ENCODE measurements around the gene CYP1A2.

CYP1A2 gene

DNA sequence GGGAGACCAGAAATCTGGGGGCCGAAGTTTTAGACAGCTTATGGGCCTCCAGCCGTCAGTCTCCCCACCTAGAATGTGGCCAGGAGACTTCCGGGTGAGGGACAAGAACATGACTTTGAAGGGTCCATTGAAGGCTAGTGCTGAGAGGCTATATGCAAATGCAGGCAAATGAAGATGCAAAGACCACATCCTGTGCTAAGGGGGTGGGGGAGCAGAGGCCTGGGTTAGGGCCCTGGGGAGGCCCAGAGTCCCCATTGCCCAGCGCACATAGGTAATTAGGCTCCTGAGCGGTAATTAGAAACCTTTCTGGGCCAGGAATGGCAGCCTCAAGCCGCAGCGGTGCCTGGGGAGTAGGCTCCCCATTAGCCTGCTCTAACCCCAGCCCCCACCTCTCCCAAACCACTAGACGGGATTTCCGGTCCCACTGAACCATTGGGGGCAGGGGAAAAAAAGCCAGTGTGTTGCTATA lies 40.1 kb downstream of the CYP1A2 start:
- DNase-seq (ENCODE audit: low read depth in 2 of 2), result no peak

DNA sequence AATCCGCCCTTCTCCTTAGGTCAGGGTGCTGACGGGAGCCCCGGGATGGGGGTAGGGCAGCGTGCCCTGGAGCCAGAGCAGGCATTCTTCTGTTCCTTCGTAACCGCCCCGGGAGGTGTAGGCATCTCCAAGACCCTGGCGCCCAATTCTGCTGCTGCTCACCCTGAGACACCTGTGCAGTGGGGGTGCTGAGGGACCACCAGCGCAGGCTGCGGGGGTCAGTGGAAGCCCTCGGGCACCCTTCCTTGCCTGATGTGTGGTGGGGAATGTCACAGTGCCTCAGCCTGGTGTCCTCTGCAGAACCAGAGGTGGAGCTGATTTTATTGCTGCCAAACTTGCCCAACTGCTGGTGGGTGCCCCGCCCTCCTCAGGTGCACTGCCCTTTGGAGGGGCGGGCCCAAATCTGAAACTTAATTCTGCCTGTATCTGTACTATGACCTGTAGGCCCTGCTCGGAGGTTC lies 40.6 kb downstream of the CYP1A2 start:
- DNase-seq (ENCODE audit: low read depth in 2 of 2), result no peak

DNA sequence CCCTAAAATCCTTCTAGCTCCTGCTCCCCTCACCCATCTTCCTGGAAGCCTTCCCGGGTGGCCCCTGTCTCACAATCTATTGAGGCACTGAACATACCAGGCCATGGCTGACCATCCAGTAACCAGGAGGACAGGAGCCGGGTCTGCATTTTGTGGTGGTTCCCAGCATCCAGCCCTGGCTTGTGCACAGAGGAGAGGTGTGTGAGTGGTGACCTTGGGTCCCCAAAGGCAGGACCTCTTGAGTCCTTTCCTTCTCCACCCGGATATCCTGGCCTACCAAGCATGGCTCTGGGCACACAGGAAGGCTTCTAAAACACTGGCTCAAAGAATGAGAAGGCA lies 41.1 kb downstream of the CYP1A2 start:
- no peak for DNase-seq (ENCODE audit: low read depth in 2 of 2)

DNA sequence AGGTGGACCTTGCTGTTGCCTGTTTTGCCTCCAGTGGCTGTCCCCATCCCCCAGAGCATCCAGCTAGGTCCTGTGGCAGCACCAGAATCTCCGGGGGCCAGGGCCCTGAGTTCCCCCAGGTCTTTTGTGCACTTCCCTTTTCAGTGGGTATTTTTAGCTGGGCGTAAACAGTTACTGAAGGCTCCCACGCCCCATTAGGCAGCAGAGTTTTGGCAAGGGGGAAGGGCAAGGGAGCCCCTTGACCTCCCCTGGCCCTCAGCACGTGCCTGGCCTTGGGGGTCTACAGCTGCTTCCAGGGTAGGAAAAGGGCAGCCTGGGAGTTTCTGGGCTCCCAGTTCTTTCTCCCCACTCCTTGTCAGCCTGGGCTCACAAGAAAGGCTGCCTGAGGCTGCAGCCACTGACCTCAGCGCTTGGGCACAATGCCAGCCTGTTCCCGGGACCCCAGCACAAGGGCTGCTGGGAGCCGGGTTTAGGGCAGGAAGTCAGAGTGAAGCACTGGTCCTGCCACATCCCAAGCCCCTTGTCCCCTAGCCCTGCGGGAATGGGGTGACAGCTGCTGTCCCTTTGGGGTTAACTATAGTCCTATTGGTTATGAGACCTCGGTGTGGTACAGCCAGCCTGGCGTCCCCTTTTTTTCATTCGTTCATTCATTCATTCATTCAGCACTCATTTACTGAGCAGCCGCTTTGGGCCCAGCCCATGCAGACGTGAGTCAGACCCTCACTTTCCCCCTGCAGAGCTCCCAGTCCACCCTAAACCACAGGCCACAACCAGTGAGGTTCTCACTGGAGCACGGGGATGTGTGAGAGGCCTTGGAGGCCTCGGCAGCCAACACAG lies 41.7 kb downstream of the CYP1A2 start:
- no peak for DNase-seq (ENCODE audit: low read depth in 2 of 2)

DNA sequence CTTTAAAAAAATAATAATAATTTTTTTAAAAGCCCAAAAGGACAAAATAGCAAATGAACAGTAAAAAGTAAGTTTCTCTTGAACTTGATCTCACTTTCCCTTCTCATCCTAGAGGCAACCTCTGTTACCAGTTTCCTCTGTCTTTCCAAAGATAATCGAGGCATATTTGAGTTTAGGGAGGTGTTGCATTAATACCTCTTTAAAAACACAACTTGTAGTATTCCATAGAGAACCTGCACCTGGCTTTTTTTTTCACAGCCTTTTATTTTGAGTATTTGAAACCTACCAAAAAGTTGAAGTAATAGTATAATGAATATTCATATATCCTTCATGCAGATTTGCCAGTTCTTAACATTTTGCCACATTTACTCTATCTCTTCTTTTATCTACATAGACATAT lies 42.4 kb downstream of the CYP1A2 start:
- DNase-seq (ENCODE audit: low read depth in 2 of 2), result no peak

DNA sequence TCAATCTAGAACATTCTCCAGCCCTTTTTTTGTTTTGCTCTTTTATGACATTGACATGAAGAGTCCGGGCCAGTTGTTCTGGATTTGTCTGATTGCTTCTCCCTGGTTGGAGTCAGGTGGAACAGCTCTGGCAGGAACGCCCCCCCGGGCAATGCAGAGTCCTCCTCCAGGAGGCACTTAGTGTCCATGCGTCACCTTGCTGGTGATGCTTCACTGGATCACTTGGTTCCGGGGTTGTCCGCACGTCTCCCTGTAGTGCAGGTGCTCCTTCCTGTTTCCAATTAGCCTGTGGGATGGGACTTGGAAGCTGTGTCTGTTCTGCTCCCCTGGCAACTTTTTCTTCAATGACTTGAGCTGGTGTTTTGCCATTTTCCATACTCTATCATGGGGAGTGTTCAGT lies 43.0 kb downstream of the CYP1A2 start:
- no peak for DNase-seq (ENCODE audit: low read depth in 2 of 2)

DNA sequence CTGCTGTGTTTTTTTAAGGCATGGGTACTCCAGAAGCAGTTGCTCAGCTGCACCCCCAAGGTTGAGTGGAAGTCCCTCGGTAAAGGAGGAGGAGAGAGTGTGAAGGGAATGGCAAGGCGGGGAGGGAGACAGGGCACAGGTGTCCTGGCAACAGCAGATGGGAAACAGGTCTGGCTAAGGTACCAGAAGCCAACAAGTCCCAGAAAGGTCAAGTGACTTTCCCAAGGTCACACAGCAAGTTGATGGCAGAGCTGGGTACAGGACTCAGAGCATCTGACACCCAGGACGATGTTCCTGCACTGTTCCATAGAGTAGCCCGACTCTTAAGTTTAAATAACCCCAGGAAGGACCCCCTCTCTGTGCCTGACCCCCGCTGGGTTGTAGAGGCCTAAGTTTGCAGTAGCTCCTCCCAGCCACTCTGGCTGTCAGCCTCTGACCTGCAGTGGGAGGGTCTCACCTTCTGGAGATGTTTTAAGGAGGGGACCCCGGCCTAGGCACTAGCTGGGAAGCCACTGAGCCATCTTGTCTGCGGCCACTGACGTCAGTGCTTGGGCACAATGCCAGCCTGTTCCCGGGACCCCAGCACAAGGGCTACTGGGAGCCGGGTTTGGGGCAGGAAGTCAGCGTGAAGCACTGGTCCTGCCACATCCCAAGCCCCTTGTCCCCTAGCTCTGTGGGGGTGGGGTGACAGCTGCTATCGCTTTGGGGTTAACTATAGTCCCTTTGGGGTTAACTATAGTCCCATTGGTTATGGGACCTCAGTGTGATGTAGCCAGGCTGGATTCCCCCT lies 43.8 kb downstream of the CYP1A2 start:
- no peak for DNase-seq (ENCODE audit: low read depth in 2 of 2)

DNA sequence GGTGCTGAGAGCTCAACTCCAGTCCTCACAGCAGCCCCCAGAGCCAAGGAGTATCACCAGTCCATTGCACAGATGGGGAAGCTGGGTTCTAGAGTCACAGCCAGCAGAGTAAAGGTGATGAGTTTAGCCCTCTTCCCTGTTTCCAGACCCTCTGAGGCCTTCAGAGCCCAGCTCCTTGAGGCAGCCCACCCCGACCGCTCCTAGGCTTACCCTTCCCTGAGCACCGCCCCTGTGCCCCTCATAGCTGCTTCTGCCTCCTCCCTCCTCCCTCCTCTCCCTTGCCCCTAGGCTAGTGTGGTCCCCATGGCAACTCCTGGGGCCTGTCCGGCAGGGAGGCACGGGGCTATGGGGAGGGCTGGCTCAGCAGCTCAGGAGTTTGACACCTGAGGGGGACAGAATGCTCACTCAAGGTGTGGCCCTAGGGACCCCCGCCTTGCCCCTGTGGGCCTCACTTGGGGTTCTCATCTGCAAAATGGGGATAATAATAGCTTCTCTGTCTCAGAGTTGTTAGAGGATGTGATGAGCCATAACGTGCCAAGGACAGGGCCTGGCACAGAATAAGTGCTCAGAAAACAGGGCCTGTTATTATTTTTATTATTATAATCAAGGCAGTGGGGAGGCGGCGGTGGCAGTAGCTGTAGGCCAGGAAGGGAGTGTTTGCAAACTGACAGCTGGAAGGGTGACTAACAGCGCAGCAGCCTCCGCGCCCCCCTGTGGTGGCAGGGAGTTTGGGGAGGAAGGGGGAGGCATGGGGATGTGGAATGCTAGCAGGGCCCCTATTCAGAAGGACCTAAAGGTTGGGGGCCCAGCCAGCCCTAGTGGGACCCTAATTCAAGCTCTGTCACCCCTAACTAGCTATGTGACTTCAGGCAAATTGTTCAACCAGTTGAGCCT lies 44.7 kb downstream of the CYP1A2 start:
- peak; percentile 61 for DNase-seq (ENCODE audit: low read depth in 2 of 2)

DNA sequence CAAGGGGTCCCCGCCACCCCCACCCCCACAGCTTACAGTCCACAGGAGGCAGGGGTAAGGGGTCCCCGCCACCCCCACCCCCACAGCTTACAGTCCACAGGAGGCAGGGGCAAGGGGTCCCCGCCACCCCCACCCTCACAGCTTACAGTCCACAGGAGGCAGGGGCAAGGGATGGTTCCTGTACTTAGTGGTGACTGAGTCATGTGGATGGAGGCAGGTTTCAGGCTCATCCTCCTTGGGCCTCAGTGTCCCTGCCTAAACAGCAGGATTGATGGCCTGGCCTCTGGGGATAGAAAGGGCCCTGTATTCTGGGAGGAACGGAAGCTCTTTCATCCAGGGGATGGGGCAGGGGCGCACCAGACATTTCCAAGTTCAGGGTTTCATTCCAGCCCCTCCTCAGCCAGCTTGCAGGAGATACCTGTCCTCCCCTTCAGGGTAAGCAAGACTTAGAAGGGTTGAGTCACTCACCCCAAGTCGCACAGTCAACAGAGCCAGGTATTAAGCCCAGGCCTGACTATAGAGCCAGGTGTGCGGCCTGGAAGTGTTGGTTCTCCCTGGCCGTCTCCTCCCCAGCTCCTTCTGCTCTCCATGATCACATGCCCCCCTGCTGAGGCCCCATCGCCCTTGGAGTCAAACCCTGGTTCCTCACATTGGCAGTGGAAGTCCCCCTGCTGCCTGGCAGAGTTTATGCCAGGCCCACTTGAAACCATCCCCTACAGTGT lies 45.8 kb downstream of the CYP1A2 start:
- no peak for DNase-seq (ENCODE audit: low read depth in 2 of 2)

DNA sequence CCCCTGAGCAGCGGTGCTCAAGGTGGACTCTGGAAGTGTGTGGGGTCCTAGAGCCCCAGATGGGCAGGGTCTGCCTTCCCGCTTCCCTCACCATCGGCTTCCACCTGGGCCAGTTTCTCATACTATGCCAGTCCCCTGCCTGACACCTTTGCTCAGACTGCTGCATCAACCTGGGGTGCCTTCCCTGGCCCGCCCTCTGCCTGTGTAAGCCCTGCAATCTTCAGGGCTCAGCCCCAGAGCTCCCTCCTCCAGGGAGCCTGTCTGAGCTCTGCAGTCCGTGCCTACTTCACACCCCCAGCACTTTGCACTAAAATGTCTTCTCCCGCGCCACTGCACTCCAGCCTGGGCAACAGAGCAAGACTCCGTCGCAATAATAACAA lies 46.3 kb downstream of the CYP1A2 start:
- DNase-seq (ENCODE audit: low read depth in 2 of 2), result no peak

DNA sequence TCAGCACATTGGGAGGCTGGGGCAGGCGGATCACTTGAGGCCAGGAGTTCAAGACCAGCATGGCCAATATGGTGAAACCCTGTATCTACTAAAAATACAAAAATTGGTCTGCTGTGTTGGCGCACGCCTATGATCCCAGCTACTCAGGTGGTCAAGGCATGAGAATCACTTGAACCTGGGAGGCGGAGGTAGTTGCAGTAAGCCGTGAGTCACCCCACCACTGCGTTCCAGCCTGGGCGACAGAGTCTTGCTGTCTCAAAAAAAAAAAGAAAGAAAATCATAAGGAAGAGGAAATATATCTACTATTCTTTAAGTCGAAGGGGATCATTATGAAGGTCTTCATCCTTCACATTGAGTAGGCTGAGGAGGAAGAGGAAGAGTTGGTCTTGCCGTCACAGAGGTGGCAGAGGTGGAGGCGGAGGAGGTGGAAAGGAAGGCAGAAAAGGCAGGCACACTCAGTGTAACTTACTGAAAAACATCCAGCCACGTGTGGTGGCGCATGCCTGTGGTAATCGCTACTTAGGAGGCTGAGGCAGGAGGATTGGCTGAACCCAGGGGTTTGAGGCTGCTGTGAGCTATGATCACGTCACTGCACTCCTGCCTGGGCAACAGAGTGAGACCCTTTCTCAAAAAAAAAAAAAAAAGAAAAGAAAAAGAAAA lies 47.5 kb downstream of the CYP1A2 start:
- no peak for DNase-seq (ENCODE audit: low read depth in 2 of 2)

DNA sequence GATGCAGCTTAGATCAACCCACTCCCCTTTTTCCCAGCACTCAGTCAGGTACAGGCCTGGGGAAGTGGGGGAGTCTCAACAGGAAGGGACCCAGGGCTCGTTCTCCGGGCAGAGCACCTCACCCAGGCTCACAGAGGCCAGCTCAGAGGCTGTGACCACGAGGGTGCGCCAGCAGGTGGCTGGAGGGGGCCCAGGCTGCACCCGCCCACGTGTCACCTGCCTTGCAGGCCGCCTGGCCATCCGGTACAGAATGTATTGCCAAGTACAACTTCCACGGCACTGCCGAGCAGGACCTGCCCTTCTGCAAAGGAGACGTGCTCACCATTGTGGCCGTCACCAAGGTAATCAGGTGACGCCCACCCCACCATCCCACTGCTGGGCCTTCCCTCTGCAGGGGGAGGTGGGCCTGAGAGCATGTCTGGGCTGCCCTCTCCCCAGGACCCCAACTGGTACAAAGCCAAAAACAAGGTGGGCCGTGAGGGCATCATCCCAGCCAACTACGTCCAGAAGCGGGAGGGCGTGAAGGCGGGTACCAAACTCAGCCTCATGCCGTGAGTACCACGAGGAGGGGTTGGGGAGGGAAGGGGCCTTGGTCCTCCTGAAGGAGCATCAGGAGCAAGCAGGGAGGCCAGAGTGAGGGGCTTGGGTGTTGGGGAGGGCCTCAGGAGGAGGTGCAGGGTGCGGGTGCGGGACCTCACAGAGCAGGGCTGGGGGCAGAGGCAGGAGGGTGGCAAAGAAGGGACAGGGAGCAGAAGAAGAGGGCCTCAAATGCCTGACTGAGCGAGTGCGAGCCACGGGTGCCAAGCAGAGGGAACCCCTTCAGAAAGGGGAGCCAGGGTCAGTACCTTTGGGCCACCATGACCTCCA lies 50.0 kb downstream of the CYP1A2 start:
- no peak for DNase-seq (ENCODE audit: low read depth in 2 of 2)

DNA sequence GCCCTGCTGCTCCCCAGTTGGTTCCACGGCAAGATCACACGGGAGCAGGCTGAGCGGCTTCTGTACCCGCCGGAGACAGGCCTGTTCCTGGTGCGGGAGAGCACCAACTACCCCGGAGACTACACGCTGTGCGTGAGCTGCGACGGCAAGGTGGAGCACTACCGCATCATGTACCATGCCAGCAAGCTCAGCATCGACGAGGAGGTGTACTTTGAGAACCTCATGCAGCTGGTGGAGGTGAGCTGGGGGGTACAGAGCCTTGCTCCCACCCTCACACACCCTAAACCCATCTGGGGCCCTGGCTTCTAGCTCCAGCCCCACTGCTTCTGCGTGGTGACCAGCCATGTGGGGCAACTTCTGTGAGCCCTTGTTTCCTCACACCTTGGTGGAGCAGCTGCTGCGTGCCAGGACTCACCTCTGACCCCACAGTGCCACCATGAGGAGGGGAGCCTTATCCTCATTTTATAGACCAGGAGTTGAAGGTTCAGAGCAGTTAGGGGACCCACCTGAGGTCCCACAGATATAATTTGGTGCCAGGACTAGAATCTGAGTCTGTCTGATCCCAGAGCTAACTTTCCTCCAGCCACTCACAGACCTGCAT lies 50.7 kb downstream of the CYP1A2 start:
- no peak for DNase-seq (ENCODE audit: low read depth in 2 of 2)

DNA sequence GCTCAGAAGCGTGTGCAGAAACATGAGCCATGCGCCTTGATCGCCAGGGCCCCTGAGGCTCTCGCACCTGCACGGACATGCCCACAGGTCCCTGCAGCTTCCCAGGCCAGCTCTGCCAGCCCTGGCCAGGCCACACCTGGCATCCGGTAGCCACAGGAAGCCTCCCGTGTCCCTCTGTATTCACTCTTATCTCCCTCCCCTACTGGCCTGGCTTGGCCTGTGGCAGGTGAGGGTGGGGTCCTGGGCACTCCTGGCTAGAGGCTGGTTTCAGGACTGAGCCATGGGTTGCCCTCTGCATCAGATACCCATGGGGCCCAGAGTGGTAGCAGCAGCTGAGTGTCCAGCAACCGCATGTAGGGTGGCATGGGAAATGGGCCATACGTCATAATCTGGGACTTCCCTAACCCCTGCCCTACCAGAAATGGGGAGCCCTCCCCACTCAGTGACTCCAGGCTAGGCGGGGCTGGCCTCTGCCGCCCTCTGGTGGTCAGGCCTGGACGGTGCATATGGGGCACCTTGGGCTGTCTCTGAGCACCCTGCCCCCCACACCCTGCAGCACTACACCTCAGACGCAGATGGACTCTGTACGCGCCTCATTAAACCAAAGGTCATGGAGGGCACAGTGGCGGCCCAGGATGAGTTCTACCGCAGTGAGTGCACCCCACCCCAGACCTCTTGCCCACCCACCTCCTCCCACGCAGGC lies 51.4 kb downstream of the CYP1A2 start:
- DNase-seq (ENCODE audit: low read depth in 2 of 2), result peak; percentile 80 to 82

DNA sequence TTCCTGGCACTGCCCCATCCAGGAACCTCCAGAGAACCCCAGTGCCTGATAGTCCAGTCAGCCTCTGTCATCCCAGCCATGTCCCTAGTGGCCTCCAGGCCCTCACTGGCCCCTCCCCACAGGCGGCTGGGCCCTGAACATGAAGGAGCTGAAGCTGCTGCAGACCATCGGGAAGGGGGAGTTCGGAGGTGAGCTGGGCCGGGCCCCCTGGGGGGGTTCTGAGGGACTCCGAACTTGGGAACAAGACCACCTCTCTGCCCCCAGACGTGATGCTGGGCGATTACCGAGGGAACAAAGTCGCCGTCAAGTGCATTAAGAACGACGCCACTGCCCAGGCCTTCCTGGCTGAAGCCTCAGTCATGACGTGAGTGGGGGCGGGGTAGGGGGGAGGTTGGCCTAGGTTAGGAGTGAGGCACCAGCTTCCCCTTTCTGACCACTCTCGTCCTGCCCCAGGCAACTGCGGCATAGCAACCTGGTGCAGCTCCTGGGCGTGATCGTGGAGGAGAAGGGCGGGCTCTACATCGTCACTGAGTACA lies 52.0 kb downstream of the CYP1A2 start:
- DNase-seq (ENCODE audit: low read depth in 2 of 2), result no peak

DNA sequence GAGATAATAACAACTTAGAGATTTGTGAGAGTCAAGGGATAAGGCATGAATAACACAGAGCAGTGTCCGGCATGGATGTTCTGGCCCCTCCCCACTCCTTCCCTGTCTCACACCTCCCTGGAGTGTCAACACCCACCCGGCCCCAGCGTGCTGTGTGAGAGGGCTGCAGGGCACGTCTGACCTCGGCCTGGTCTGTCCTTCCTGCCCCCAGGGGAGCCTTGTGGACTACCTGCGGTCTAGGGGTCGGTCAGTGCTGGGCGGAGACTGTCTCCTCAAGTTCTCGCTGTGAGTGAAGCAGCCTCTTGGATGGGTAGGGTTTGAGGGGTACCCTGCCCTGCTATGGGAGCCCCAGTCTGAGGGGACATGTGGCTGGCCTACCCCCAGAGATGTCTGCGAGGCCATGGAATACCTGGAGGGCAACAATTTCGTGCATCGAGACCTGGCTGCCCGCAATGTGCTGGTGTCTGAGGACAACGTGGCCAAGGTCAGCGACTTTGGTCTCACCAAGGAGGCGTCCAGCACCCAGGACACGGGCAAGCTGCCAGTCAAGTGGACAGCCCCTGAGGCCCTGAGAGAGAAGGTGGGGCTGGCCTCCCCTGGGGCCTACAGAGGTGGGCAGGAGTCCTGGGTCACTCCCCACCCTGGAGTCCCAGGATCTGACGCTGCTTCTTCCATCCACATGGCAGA lies 52.8 kb downstream of the CYP1A2 start:
- DNase-seq (ENCODE audit: low read depth in 2 of 2), result no peak

DNA sequence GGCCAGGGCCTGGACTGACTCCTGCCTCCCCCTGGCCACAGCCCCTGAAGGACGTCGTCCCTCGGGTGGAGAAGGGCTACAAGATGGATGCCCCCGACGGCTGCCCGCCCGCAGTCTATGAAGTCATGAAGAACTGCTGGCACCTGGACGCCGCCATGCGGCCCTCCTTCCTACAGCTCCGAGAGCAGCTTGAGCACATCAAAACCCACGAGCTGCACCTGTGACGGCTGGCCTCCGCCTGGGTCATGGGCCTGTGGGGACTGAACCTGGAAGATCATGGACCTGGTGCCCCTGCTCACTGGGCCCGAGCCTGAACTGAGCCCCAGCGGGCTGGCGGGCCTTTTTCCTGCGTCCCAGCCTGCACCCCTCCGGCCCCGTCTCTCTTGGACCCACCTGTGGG lies 53.6 kb downstream of the CYP1A2 start:
- DNase-seq (ENCODE audit: low read depth in 2 of 2), result no peak

DNA sequence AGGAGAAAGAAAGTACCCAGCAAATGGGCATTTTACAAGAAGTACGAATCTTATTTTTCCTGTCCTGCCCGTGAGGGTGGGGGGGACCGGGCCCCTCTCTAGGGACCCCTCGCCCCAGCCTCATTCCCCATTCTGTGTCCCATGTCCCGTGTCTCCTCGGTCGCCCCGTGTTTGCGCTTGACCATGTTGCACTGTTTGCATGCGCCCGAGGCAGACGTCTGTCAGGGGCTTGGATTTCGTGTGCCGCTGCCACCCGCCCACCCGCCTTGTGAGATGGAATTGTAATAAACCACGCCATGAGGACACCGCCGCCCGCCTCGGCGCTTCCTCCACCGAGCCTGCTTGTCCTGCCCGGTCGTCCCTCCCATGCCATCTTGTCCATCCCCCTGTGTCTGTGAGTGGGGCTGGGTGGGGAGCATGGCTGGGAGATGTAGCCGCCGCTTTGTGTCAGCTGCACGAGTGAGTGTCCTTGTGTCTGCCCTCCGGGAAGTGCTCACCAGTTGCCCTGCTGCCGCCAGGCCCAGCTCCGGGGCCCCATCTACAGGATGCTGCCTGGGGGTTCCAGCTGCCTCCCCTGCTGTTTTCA lies 54.3 kb downstream of the CYP1A2 start:
- no peak for DNase-seq (ENCODE audit: low read depth in 2 of 2)
